Spleen (tissue), 7 donors: ENCODE measurements around the gene MYO5A.
A peak's percentile ranks its signal among the peaks of the same experiment; 100 is the strongest.

ENCODE experiments used
- CTCF ChIP-seq, 11 experiments: fragments of 200-600 bp in 7 of 11; fragments of 450-650 bp in 4 of 11; sonication (generic) in 4 of 11; IDR thresholded peaks in 8 of 11; conservative IDR thresholded peaks in 3 of 11; 1 replicate in 7 of 11; 2 replicates in 4 of 11; pipeline versions ENCODE4 v1.4.0 to v1.8.0; 2016 to 2021; ENCODE audit warnings: antibody characterized with exemption in 11 of 11, inconsistent platforms in 4 of 11, mild to moderate bottlenecking in 1 of 11
- POLR2A ChIP-seq, 3 donors: fragments of 450-650 bp; IDR thresholded peaks; one replicate each; pipeline ENCODE4 v1.5.1; 2017; ENCODE audit warnings: antibody characterized with exemption in 3 of 3, mild to moderate bottlenecking in 1 of 3
- POLR2AphosphoS5 ChIP-seq, 3 donors: sonication (generic); formaldehyde crosslinking; IDR thresholded peaks; one replicate each; pipeline ENCODE4 v1.5.1; 2017; ENCODE audit warnings: antibody characterized with exemption in 3 of 3
- donor health status: DM: no; HTN: no; CAD: no; lungs with moderate emphysema.
- donor health status: DM: no; HTN: no; CAD: no.
- donor health status: DM: no; HTN: no; CAD: no.

- TF ChIP-seq CTCF (IDR thresholded peaks at IDR 0.05 in 8 of 11, conservative IDR thresholded peaks at IDR 0.05 in 3 of 11) (no peak), POLR2A (IDR thresholded peaks at IDR 0.05) (no peak), POLR2AphosphoS5 (IDR thresholded peaks at IDR 0.05) (peak in 2 of 3 donors; percentile 51 to 63)
These were observed 62.5 kb downstream of the MYO5A start for GRCh38 chr15:52466134-52466701.
